Smooth muscle cell (in vitro differentiated cells): ENCODE measurements around the gene NEB. TPM values are rescaled to one million over a fixed set of nuclear protein-coding genes. Genes with fewer than 3 reads are reported as not detected.

ENCODE experiments used
- DNase-seq: peaks from one replicate; lab custom pipeline; 2025; ENCODE audit not compliant: unreplicated experiment; lab: John Stamatoyannopoulos, UW
- H2AFZ ChIP-seq: fragments of 200-600 bp; sonication (generic); 2 replicates; pipeline ENCODE4 v1.6.0; 2016; ENCODE audit warnings: antibody characterized with exemption, low read depth, mild to moderate bottlenecking
- H3F3A ChIP-seq: fragments of 200-600 bp; sonication (generic); 2 replicates; pipeline ENCODE4 v1.6.0; 2017; ENCODE audit warnings: antibody characterized with exemption, low read depth
- H3K27ac ChIP-seq: fragments of 200-600 bp; sonication (generic); 2 replicates; pipeline ENCODE4 v1.5.1; 2016; ENCODE audit warnings: low read depth, mild to moderate bottlenecking
- H3K27me3 ChIP-seq: fragments of 200-600 bp; sonication (generic); 2 replicates; pipeline ENCODE4 v1.6.1; 2016; ENCODE audit warnings: low read depth, mild to moderate bottlenecking
- H3K36me3 ChIP-seq: fragments of 200-600 bp; sonication (generic); 2 replicates; pipeline ENCODE4 v1.5.1; 2016; ENCODE audit warnings: low read depth
- H3K4me1 ChIP-seq: fragments of 200-600 bp; sonication (generic); 2 replicates; pipeline ENCODE4 v1.5.1; 2016; ENCODE audit warnings: low read depth
- H3K4me2 ChIP-seq: fragments of 200-600 bp; sonication (generic); 2 replicates; pipeline ENCODE4 v1.6.0; 2016; ENCODE audit warnings: mild to moderate bottlenecking
- H3K4me3 ChIP-seq: fragments of 200-600 bp; sonication (generic); 2 replicates; pipeline ENCODE4 v1.5.1; 2016; ENCODE audit warnings: mild to moderate bottlenecking
- H3K79me2 ChIP-seq: fragments of 200-600 bp; sonication (generic); 2 replicates; pipeline ENCODE4 v1.6.0; 2016; ENCODE audit warnings: low read depth, mild to moderate bottlenecking
- H3K9ac ChIP-seq: fragments of 200-600 bp; sonication (generic); 2 replicates; pipeline ENCODE4 v1.6.0; 2016; ENCODE audit warnings: low read depth
- H3K9me3 ChIP-seq: fragments of 200-600 bp; sonication (generic); replicated peaks from 2 replicates; pipeline ENCODE4 v1.5.1; 2016; ENCODE audit warnings: low read depth
- H4K20me1 ChIP-seq: fragments of 200-600 bp; sonication (generic); 2 replicates; pipeline ENCODE4 v1.6.0; 2016; ENCODE audit warnings: low read depth
- WGBS: methylation state at CpG from one replicate; pipeline ENCODE4 v1.1.7; 2016; ENCODE audit warnings: low lambda C conversion rate; 5-methylcytosine and 5-hydroxymethylcytosine counted together
- polyA plus RNA-seq: library from polyadenylated mRNA; unstranded; fragments of >200 nt; fragmentation: Nextera tagmentation; extraction: Ambion mirVana; gene quantifications from 2 replicates; pipeline ENCODE4 v1.2.1, GENCODE V29; 2016
- total RNA-seq: library from RNA; depleted of rRNA; stranded (reverse); fragments of >200 nt; gene quantifications from 2 replicates; pipeline ENCODE4 v1.2.3, GENCODE V29; 2014
- TF ChIP-seq, protein P1 (sequence below): fragments of 200-600 bp; sonication (generic); IDR thresholded peaks from 2 replicates; pipeline ENCODE4 v1.5.1; 2017; ENCODE audit warnings: borderline replicate concordance, mild to moderate bottlenecking, antibody characterized with exemption; ENCODE audit not compliant: insufficient read depth, poor library complexity, severe bottlenecking

The NEB gene
- total and polyA plus RNA-seq, 2 experiments from 2014 or later = 0.18 to 1.3 TPM

GRCh38 chr2:151638990-151639389 lies 95.3 kb downstream of the NEB start:
- Histone ChIP-seq H3K9ac (no peak overlapping the region), H3K27ac (no peak overlapping the region), H3K79me2 (no peaks in the 10 kb centered on the region), H3K4me2 (no peak overlapping the region), H3K4me3 (no peak overlapping the region), H3K27me3 (no peaks in the 10 kb centered on the region), H3K9me3 (no peaks in the 10 kb centered on the region), H3K4me1 (no peaks in the 10 kb centered on the region), H4K20me1 (no peaks in the 10 kb centered on the region), H3K36me3 (no peaks in the 10 kb centered on the region), H2AFZ (no peak overlapping the region), H3F3A (no peaks in the 10 kb centered on the region)
- 97% methylated on average over 1 of the region's 1 CpG for WGBS
- DNase-seq = no peak
- TF ChIP-seq, protein P1, sequence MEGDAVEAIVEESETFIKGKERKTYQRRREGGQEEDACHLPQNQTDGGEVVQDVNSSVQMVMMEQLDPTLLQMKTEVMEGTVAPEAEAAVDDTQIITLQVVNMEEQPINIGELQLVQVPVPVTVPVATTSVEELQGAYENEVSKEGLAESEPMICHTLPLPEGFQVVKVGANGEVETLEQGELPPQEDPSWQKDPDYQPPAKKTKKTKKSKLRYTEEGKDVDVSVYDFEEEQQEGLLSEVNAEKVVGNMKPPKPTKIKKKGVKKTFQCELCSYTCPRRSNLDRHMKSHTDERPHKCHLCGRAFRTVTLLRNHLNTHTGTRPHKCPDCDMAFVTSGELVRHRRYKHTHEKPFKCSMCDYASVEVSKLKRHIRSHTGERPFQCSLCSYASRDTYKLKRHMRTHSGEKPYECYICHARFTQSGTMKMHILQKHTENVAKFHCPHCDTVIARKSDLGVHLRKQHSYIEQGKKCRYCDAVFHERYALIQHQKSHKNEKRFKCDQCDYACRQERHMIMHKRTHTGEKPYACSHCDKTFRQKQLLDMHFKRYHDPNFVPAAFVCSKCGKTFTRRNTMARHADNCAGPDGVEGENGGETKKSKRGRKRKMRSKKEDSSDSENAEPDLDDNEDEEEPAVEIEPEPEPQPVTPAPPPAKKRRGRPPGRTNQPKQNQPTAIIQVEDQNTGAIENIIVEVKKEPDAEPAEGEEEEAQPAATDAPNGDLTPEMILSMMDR = no peak

- TF ChIP-seq, protein P1 = no peak
- Histone ChIP-seq H3F3A (no peaks in the 10 kb centered on the region), H3K36me3 (no peaks in the 10 kb centered on the region), H3K4me2 (no peak overlapping the region), H2AFZ (no peak overlapping the region), H3K27me3 (no peaks in the 10 kb centered on the region), H3K9me3 (no peaks in the 10 kb centered on the region), H4K20me1 (no peaks in the 10 kb centered on the region), H3K27ac (no peak overlapping the region), H3K4me3 (no peak overlapping the region), H3K79me2 (no peaks in the 10 kb centered on the region), H3K4me1 (no peaks in the 10 kb centered on the region), H3K9ac (no peak overlapping the region)
- no peak for DNase-seq
- WGBS = 59% methylated on average over 4 of the region's 4 CpGs
These were observed 95.9 kb downstream of the NEB start for GRCh38 chr2:151638191-151638933.

GRCh38 chr2:151637271-151637781 lies 97.0 kb downstream of the NEB start:
- Histone ChIP-seq H3K4me3 (no peak overlapping the region), H3F3A (no peaks in the 10 kb centered on the region), H3K9me3 (no peaks in the 10 kb centered on the region), H3K27ac (no peak overlapping the region), H3K27me3 (no peaks in the 10 kb centered on the region), H3K4me2 (no peak overlapping the region), H3K4me1 (no peaks in the 10 kb centered on the region), H2AFZ (no peak overlapping the region), H4K20me1 (no peaks in the 10 kb centered on the region), H3K79me2 (no peaks in the 10 kb centered on the region), H3K36me3 (no peaks in the 10 kb centered on the region), H3K9ac (no peak overlapping the region)
- DNase-seq = no peak
- TF ChIP-seq, protein P1 = no peak
- WGBS = 91% methylated on average over 8 of the region's 8 CpGs
